DMS53 (cell line): ENCODE results near the gene IRF2BP2.

Source experiments
- DNase-seq: peaks from one replicate; lab custom pipeline; 2025; lab: John Stamatoyannopoulos, UW

Gene IRF2BP2

GRCh38 chr1:234583755-234584419 lies 26.1 kb downstream of the IRF2BP2 start:
- DNase-seq: no peak

- no peak for DNase-seq
These were observed 27.2 kb downstream of the IRF2BP2 start for GRCh38 chr1:234582681-234583301.

DNA sequence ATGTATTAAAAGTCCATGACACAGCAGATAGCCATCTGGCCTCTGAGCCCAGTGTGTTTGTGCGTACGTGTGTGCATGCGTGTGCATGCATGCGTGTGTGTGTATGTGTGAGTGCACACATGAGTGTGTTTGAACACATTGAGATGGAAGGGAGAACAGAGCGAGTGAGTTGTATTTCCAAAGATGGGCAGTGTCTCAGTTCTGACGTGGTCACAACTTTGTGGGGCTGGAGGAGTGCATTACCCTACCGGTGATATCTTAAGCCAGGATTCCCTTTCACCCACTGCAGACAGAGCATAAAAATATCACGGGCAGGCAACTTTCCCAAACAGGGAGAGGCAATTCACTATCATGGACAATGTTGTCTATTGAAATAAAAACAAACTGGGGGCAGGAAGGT lies 27.8 kb downstream of the IRF2BP2 start:
- no peak for DNase-seq

- no peak for DNase-seq
These were observed 28.8 kb downstream of the IRF2BP2 start for GRCh38 chr1:234581063-234581714.

- peak; percentile 53 for DNase-seq
These were observed 30.0 kb downstream of the IRF2BP2 start for GRCh38 chr1:234579967-234580366.

- DNase-seq: no peak
These were observed 31.2 kb downstream of the IRF2BP2 start for GRCh38 chr1:234578735-234579134.

GRCh38 chr1:234578087-234578486 lies 31.9 kb downstream of the IRF2BP2 start:
- DNase-seq: no peak

DNA sequence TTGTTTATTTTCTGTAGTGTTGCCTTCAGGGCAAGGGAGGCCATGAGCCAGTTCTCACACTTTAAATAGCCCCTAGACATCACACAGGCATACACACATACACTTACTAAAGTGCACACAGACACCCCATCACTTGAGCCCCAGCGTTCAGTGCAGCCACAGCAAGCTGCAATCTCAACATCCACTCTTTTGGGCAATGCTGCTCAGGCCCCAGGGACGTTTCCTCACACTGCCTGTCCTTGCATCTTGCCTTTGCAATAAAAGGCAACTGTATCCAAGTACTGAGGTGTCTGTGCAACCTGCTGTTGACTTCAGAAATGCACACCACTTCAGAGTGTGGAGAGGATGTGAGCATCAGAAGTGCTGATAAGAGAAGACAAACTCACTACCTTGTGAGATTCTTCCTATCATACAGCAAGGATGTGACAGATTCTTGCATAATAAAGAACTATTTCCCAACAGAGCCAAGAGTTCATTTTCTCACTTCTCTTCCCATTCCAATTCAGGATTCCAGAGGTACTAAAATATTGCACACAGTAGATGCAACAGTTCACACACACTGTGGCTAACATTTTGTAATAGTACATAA lies 36.2 kb downstream of the IRF2BP2 start:
- DNase-seq: peak; percentile 13

DNA sequence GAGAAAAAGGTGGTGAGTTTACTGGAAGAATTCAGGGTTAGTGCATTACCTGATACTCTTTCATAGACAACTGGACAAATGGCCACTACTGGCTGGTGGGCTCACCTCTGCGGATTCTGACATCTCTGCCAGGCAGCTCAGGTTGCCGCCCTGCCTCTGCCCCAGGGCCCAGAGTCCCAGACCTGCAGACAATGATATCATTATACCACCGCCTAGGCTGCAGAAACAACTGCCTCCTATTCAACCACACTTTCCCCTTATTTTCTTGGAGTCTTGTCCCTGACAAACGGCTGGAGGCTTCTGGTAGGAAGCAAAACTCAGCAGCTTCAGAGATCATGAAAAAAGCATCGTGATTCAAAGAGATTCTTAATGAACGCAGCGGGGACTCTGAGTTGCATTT lies 37.0 kb downstream of the IRF2BP2 start:
- no peak for DNase-seq

- DNase-seq: no peak
These were observed 38.3 kb downstream of the IRF2BP2 start for GRCh38 chr1:234571702-234572101.

GRCh38 chr1:234570329-234571120 lies 39.5 kb downstream of the IRF2BP2 start:
- no peak for DNase-seq

DNA sequence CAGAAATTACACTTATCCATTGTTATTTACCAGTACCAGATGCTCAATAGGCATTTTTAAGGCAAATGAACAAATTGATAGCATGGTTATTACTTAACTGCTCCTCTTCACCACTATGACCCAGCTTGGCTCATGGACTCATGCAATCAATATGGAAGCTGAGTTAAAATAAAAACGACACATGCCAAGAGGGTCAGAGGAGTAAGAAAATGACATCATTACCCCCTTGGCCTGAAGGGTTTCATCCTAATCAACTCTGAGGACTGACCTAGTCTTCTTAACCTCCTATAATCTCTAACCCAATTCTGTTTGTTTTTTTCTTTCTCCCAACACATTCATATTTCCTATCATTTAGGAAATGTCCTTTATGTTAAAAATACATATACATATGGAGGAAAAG lies 41.6 kb downstream of the IRF2BP2 start:
- DNase-seq: no peak

GRCh38 chr1:234565132-234565531 lies 44.8 kb downstream of the IRF2BP2 start:
- DNase-seq: no peak

- peak; percentile 59 for DNase-seq
These were observed 45.6 kb downstream of the IRF2BP2 start for GRCh38 chr1:234564035-234565029.

DNA sequence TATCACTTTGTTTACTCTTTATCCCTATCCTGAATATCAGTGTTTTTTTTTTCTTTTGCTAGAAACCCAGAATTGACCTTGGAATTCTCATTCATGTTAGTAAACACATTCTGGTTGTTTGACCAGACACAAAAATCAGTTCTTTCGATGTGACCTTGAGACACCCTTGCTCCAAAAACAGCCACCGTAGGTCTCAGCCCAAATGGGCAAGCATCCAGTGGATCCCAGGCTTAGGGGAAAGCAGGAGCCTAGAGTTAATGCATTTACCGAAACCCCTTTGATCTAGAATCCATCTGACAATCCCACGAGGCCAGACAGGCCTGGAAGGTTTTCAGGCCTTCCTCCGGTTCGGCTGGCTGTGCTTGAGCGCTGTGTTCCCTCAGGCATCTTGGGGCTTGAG lies 47.6 kb downstream of the IRF2BP2 start:
- no peak for DNase-seq

DNA sequence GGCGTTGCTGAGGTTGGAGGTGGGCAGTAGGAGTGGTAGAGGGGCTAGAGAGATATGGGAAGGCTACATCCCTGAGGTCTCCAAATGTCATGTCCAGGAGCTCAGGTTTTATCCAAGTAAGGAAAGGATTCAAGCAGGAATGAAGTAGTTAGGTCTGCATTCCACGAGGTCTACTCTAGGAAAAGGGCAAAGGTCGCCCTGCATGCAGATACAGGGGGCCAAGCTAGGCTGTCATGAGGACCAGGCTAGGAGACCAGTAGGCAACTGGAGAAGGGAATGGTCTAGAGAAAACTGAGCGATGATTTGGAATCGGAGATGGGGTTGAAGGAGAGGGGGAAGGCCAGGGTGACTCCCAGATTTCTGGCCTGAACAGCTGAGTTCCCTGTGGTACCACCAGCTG lies 48.7 kb downstream of the IRF2BP2 start:
- no peak for DNase-seq

- DNase-seq: no peak
These were observed 49.9 kb downstream of the IRF2BP2 start for GRCh38 chr1:234559902-234560676.

GRCh38 chr1:234559152-234559901 lies 50.7 kb downstream of the IRF2BP2 start:
- DNase-seq: peak; percentile 90

DNA sequence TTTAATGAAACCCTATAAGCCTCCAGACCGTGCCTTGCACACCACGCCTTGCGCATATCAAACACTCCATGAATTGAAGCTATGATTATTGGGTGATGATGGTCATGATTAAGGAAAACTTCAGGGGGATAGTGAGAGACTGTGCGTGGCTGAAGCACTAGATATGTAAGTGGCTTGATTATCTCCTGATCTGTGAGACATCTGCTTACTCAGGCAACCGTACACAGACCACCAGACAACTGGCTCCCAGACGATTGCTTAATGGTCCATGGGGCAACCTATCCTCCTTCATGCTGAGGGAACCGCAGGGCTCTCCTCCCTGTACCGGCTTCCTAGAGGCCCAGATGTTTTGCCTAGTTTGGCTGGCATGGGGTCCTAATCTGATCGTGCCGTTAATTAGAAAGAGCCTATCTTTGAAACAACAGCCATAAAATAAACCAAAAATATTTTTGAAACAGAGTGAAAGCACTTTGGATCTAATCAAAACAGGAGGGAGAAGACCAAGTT lies 51.6 kb downstream of the IRF2BP2 start:
- no peak for DNase-seq
